HEK293 (cell line): ENCODE results near the gene ATP8A2.
A peak's percentile ranks its signal among the peaks of the same experiment; 100 is the strongest.

Source experiments
- CTCF ChIA-PET: fragments of 350-600 bp; formaldehyde crosslinking; extraction: SDS; loops from one replicate; lab custom pipeline; 2021; ENCODE audit warnings: antibody characterized with exemption; lab: Yijun Ruan, JAX
- POLR2A ChIA-PET: fragments of 300-600 bp; formaldehyde crosslinking; extraction: SDS; loops from one replicate; lab custom pipeline; 2020; ENCODE audit warnings: antibody characterized with exemption, inconsistent platforms; lab: Yijun Ruan, JAX
- H3K27ac ChIP-seq: fragments of 200-500 bp; sonication (Bioruptor generic); 2 replicates; pipeline ENCODE4 v1.5.1; 2014; ENCODE audit warnings: low read depth, low read length, control low read depth, inconsistent platforms; ENCODE audit errors: extremely low read depth
- H3K36me3 ChIP-seq, 2 experiments: fragments of 200-500 bp in 1 of 2; sonication (Bioruptor generic) in 1 of 2; 1 replicate in 1 of 2; 2 replicates in 1 of 2; pipeline ENCODE4 v1.5.1; 2014 to 2017; ENCODE audit warnings: inconsistent platforms in 2 of 2, low read length in 2 of 2; ENCODE audit not compliant: control insufficient read depth in 2 of 2, insufficient read depth in 1 of 2
- H3K4me1 ChIP-seq: fragments of 200-500 bp; sonication (Bioruptor generic); 2 replicates; pipeline ENCODE4 v1.5.1; 2014; ENCODE audit warnings: mild to moderate bottlenecking, low read length, inconsistent platforms; ENCODE audit not compliant: control insufficient read depth, insufficient read depth
- H3K4me3 ChIP-seq: 2 replicates; pipeline ENCODE4 v1.5.1; 2011; ENCODE audit warnings: low read depth, mild to moderate bottlenecking, control low read depth, low read length, moderate library complexity
- H3K9me3 ChIP-seq: fragments of 200-500 bp; sonication (Bioruptor generic); 2 replicates; pipeline ENCODE4 v1.5.1; 2014; ENCODE audit warnings: low read depth, low read length, inconsistent platforms; ENCODE audit not compliant: control insufficient read depth, insufficient read depth
- CTCF ChIP-seq: fragments of 450-650 bp; formaldehyde crosslinking; IDR thresholded peaks from 2 replicates; pipeline ENCODE4 v1.5.1; 2016; ENCODE audit warnings: missing biosample characterization, missing genetic modification characterization
- GFI1B ChIP-seq: fragments of 450-650 bp; formaldehyde crosslinking; IDR thresholded peaks from 2 replicates; pipeline ENCODE4 v1.5.1; 2016; ENCODE audit warnings: missing biosample characterization, missing genetic modification characterization
- GLIS1 ChIP-seq: fragments of 450-650 bp; formaldehyde crosslinking; IDR thresholded peaks from 2 replicates; pipeline ENCODE4 v1.5.1; 2016; ENCODE audit warnings: missing biosample characterization, missing genetic modification characterization
- HIC1 ChIP-seq: fragments of 450-650 bp; formaldehyde crosslinking; IDR thresholded peaks from 2 replicates; pipeline ENCODE4 v1.5.1; 2016; ENCODE audit warnings: missing biosample characterization, missing genetic modification characterization
- HOXC10 ChIP-seq: sonication (generic); formaldehyde crosslinking; IDR thresholded peaks from 2 replicates; pipeline ENCODE4 v1.8.1; 2023; ENCODE audit warnings: mild to moderate bottlenecking, missing genetic modification reagents
- IKZF3 ChIP-seq: fragments of 450-650 bp; IDR thresholded peaks from 2 replicates; pipeline ENCODE4 v1.5.0; 2018; ENCODE audit warnings: missing biosample characterization, mild to moderate bottlenecking, missing genetic modification characterization, moderate library complexity
- PRDM10 ChIP-seq: fragments of 450-650 bp; formaldehyde crosslinking; IDR thresholded peaks from 2 replicates; pipeline ENCODE4 v1.5.1; 2016; ENCODE audit warnings: missing biosample characterization, missing genetic modification characterization
- ZBTB17 ChIP-seq: fragments of 450-650 bp; formaldehyde crosslinking; IDR thresholded peaks from 2 replicates; pipeline ENCODE4 v1.5.1; 2016; ENCODE audit warnings: missing biosample characterization, missing genetic modification characterization
- ZBTB26 ChIP-seq: fragments of 450-650 bp; formaldehyde crosslinking; optimal IDR thresholded peaks from 2 replicates; pipeline ENCODE3; 2016; ENCODE audit warnings: missing biosample characterization, mild to moderate bottlenecking, missing genetic modification characterization
- ZBTB48 ChIP-seq: fragments of 450-650 bp; formaldehyde crosslinking; IDR thresholded peaks from 2 replicates; pipeline ENCODE4 v1.5.1; 2016; ENCODE audit warnings: missing biosample characterization, missing genetic modification characterization
- ZFHX2 ChIP-seq: fragments of 450-650 bp; formaldehyde crosslinking; conservative IDR thresholded peaks from 2 replicates; pipeline ENCODE4 v1.5.1; 2016; ENCODE audit warnings: missing biosample characterization, missing genetic modification characterization
- ZIC2 ChIP-seq: fragments of 450-650 bp; formaldehyde crosslinking; IDR thresholded peaks from 2 replicates; pipeline ENCODE4 v1.5.1; 2016; ENCODE audit warnings: missing biosample characterization, missing genetic modification characterization
- ZNF148 ChIP-seq: fragments of 450-650 bp; formaldehyde crosslinking; IDR thresholded peaks from 2 replicates; pipeline ENCODE4 v1.5.0; 2017; ENCODE audit warnings: missing biosample characterization, missing genetic modification characterization, borderline replicate concordance
- ZNF24 ChIP-seq: fragments of 450-650 bp; formaldehyde crosslinking; IDR thresholded peaks from 2 replicates; pipeline ENCODE4 v1.5.1; 2016; ENCODE audit warnings: missing biosample characterization, missing genetic modification characterization
- ZNF311 ChIP-seq: fragments of 450-650 bp; formaldehyde crosslinking; IDR thresholded peaks from 2 replicates; pipeline ENCODE4 v1.5.1; 2017; ENCODE audit warnings: missing biosample characterization, missing genetic modification characterization, borderline replicate concordance
- ZNF416 ChIP-seq: fragments of 450-650 bp; formaldehyde crosslinking; IDR thresholded peaks from 2 replicates; pipeline ENCODE4 v1.5.1; 2016; ENCODE audit warnings: missing biosample characterization, missing genetic modification characterization
- ZNF433 ChIP-seq: fragments of 450-650 bp; formaldehyde crosslinking; IDR thresholded peaks from 2 replicates; pipeline ENCODE4 v1.5.1; 2016; ENCODE audit warnings: missing biosample characterization, missing genetic modification characterization, low read depth
- ZNF600 ChIP-seq: fragments of 450-650 bp; formaldehyde crosslinking; IDR thresholded peaks from 2 replicates; pipeline ENCODE4 v1.5.1; 2016; ENCODE audit warnings: missing biosample characterization, missing genetic modification characterization
- ZNF629 ChIP-seq: fragments of 450-650 bp; formaldehyde crosslinking; IDR thresholded peaks from 2 replicates; pipeline ENCODE4 v1.5.1; 2017; ENCODE audit warnings: missing biosample characterization, missing genetic modification characterization
- ZNF76 ChIP-seq: fragments of 450-650 bp; formaldehyde crosslinking; IDR thresholded peaks from 2 replicates; pipeline ENCODE4; 2016; ENCODE audit warnings: low read depth, missing biosample characterization, missing genetic modification characterization, borderline replicate concordance

The ATP8A2 gene

GRCh38 chr13:25463496-25463895 is 91.7 kb downstream of the ATP8A2 start (continued):
- TF ChIP-seq ZNF433 (tag by site-specific recombination): no peak

- H3K36me3 ChIP-seq: no peaks in the 10 kb centered on the region
- H3K4me1 ChIP-seq: no peaks in the 10 kb centered on the region
- POLR2A ChIA-PET: no interaction called here
- CTCF ChIA-PET: no interaction called here
- H3K4me3 ChIP-seq: no peak overlapping the region
- no peak overlapping the region for H3K27ac ChIP-seq
- H3K9me3 ChIP-seq: no peaks in the 10 kb centered on the region
- TF ChIP-seq ZNF24 (no peak), ZNF629 (no peak)
- TF ChIP-seq, all 188 proteins: peak for 0
Observed at GRCh38 chr13:25466880-25467279, 95.1 kb downstream of the ATP8A2 start.

- no peaks in the 10 kb centered on the region for H3K4me1 ChIP-seq
- H3K4me3 ChIP-seq: peak overlapping the region; percentile 52
- CTCF ChIA-PET: interaction anchor here (0.6 to 0.7 kb wide), 2 partner anchors 9 to 19 kb away, joined by 3 to 4 read pairs; no protein-coding TSS in a partner anchor
- H3K9me3 ChIP-seq: no peaks in the 10 kb centered on the region
- H3K27ac ChIP-seq: no peak overlapping the region
- POLR2A ChIA-PET: interaction anchor here (0.9 kb wide), 1 partner anchor 9 kb away, joined by 3 read pairs; no protein-coding TSS in a partner anchor
- H3K36me3 ChIP-seq: no peaks in the 10 kb centered on the region
- TF ChIP-seq ZBTB17 (tag by site-specific recombination): 0 out of 2 replicates have a peak, but pooled peaks have one; percentile 28
- no peak for TF ChIP-seq ZNF311
- no peak for TF ChIP-seq HOXC10
- peak; percentile 54 for TF ChIP-seq GLIS1 (tag by site-specific recombination)
- TF ChIP-seq ZNF416 (tag by site-specific recombination): no peak
- 0 out of 2 replicates have a peak, but pooled peaks have one; percentile 26 for TF ChIP-seq ZNF76 (tag by site-specific recombination)
- 0 out of 2 replicates have a peak, but pooled peaks have one; percentile 16 for TF ChIP-seq CTCF (tag by site-specific recombination)
- TF ChIP-seq ZBTB26: peak; percentile 50
- no peak for TF ChIP-seq ZBTB48 (tag by site-specific recombination)
- 0 out of 2 replicates have a peak, but pooled peaks have one; percentile 19 for TF ChIP-seq IKZF3 (tag by site-specific recombination)
- TF ChIP-seq ZFHX2 (tag by site-specific recombination): peak; percentile 54
- TF ChIP-seq ZIC2 (tag by site-specific recombination): peak; percentile 20; the same call in 1 of the 2 replicates
- peak; percentile 79 for TF ChIP-seq ZNF600 (tag by site-specific recombination)
- no peak for TF ChIP-seq HIC1 (tag by site-specific recombination)
- peak; percentile 56 for TF ChIP-seq PRDM10
- TF ChIP-seq GFI1B (tag by site-specific recombination): no peak
- no peak for TF ChIP-seq ZNF148 (tag by site-specific recombination)
Observed at GRCh38 chr13:25468325-25469168, 96.8 kb downstream of the ATP8A2 start.
